ENCODE results near the gene FHOD3.
A peak's percentile ranks its signal among the peaks of the same experiment; 100 is the strongest.

FHOD3 gene

GRCh38 chr18:36295880-36296301, 1.6 kb upstream of the FHOD3 start:
- Histone ChIP-seq H3K36me3 (ENCODE audit: insufficient read depth, low read length) (no peaks in the 10 kb centered on the region), H3K9ac (ENCODE audit: low read depth, low read length) (no peak overlapping the region), H3K27me3 (ENCODE audit: insufficient read depth, low read length) (peaks cover 57% of the 10 kb centered on the region), H3K27ac (ENCODE audit: low read depth, low read length) (no peak overlapping the region), H3K9me3 (ENCODE audit: insufficient read depth, low read depth, low read length) (no peaks in the 10 kb centered on the region), H3K4me3 (ENCODE audit: low read length) (peak overlapping the region; percentile 31), H3K4me1 (ENCODE audit: insufficient read depth, low read length) (0 out of 2 replicates have a peak, but pooled peaks cover 6% of the 10 kb centered on the region)
- 25% methylated on average over 21 of the region's 21 CpGs for WGBS

GRCh38 chr18:36296650-36297416, 680 bp upstream of the FHOD3 start:
- 0 out of 2 replicates have a peak, but pooled peaks cover 6% of the 10 kb centered on the region for H3K4me1 ChIP-seq (ENCODE audit: insufficient read depth, low read length)
- H3K27me3 ChIP-seq (ENCODE audit: insufficient read depth, low read length), result peaks cover 57% of the 10 kb centered on the region
- no peaks in the 10 kb centered on the region for H3K9me3 ChIP-seq (ENCODE audit: insufficient read depth, low read depth, low read length)
- H3K36me3 ChIP-seq (ENCODE audit: insufficient read depth, low read length), result no peaks in the 10 kb centered on the region
- WGBS, result under 1% methylated on average over 47 of the region's 47 CpGs
- peak overlapping the region; percentile 41 for H3K9ac ChIP-seq (ENCODE audit: low read depth, low read length)
- peak overlapping the region; percentile 65 for H3K4me3 ChIP-seq (ENCODE audit: low read length)
- no peak overlapping the region for H3K27ac ChIP-seq (ENCODE audit: low read depth, low read length)

DNA sequence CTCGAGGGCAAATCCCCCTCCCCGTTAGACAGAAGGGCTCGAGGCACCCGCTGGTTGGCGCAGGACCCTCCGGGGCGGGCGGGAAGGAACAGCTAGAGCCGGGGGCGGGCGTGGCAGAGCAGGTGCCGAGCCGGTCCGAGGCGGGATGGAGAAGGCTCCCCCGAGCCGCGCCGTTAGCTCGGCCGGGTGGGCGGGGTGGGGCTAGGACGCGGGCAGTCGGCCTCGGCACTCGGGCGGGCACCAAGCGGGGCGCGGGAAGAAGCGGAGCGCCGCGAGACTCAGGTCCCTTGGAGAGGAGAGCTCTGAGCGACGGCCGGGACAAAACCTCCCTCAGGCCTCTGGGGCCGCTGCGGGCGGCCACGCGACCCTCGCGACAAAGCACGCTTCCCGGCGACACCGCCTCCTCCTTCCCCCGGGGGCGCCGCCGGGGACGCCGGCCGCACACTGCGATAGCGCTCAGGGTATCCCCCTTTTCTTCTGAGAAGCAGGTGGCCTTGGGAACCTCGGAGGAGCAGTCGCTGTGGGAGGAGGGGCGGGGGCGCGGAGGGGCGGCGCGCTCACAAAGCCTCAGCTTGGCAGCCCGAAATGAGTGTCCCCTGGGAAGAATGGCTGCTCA, 721 bp downstream of the FHOD3 start:
- H3K9me3 ChIP-seq (ENCODE audit: insufficient read depth, low read depth, low read length), result no peaks in the 10 kb centered on the region
- H3K4me3 ChIP-seq (ENCODE audit: low read length), result peak overlapping the region; percentile 65
- no peak overlapping the region for H3K27ac ChIP-seq (ENCODE audit: low read depth, low read length)
- no peaks in the 10 kb centered on the region for H3K36me3 ChIP-seq (ENCODE audit: insufficient read depth, low read length)
- WGBS, result under 1% methylated on average over 67 of the region's 67 CpGs
- H3K27me3 ChIP-seq (ENCODE audit: insufficient read depth, low read length), result peaks cover 51% of the 10 kb centered on the region
- H3K4me1 ChIP-seq (ENCODE audit: insufficient read depth, low read length), result 0 out of 2 replicates have a peak, but pooled peaks cover 9% of the 10 kb centered on the region
- H3K9ac ChIP-seq (ENCODE audit: low read depth, low read length), result peak overlapping the region; percentile 73

DNA sequence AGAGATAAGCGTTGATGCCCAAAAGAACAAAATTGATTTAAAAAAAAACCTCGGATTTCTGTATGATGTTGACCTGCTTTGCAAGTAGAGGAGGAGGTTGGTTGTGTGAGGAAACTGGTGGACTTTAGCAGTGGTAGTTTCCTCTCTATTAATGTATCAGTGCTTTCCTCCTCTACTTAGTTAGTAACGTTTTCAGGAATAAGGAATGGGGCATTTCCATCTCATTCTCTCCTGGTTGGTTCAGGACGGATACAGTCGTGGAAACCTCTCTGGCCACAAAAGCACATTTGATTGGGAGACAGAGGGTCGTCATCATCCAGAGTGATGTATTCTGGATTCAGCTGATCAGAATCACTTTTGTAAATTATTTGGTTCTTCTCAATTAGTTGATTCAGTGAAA, 1.5 kb downstream of the FHOD3 start:
- H3K4me3 ChIP-seq (ENCODE audit: low read length), result peak overlapping the region; percentile 65
- 88% methylated on average over 6 of the region's 6 CpGs for WGBS
- H3K4me1 ChIP-seq (ENCODE audit: insufficient read depth, low read length), result 0 out of 2 replicates have a peak, but pooled peaks cover 12% of the 10 kb centered on the region
- peaks cover 43% of the 10 kb centered on the region for H3K27me3 ChIP-seq (ENCODE audit: insufficient read depth, low read length)
- H3K9ac ChIP-seq (ENCODE audit: low read depth, low read length), result no peak overlapping the region
- H3K36me3 ChIP-seq (ENCODE audit: insufficient read depth, low read length), result no peaks in the 10 kb centered on the region
- no peak overlapping the region for H3K27ac ChIP-seq (ENCODE audit: low read depth, low read length)
- no peaks in the 10 kb centered on the region for H3K9me3 ChIP-seq (ENCODE audit: insufficient read depth, low read depth, low read length)

GRCh38 chr18:36300211-36300610, 2.7 kb downstream of the FHOD3 start:
- H3K36me3 ChIP-seq (ENCODE audit: insufficient read depth, low read length), result no peaks in the 10 kb centered on the region
- H3K27me3 ChIP-seq (ENCODE audit: insufficient read depth, low read length), result peaks cover 31% of the 10 kb centered on the region
- no peaks in the 10 kb centered on the region for H3K9me3 ChIP-seq (ENCODE audit: insufficient read depth, low read depth, low read length)
- H3K4me3 ChIP-seq (ENCODE audit: low read length), result no peak overlapping the region
- no peak overlapping the region for H3K9ac ChIP-seq (ENCODE audit: low read depth, low read length)
- H3K27ac ChIP-seq (ENCODE audit: low read depth, low read length), result no peak overlapping the region
- 93% methylated on average over 6 of the region's 6 CpGs for WGBS
- H3K4me1 ChIP-seq (ENCODE audit: insufficient read depth, low read length), result 0 out of 2 replicates have a peak, but pooled peaks cover 12% of the 10 kb centered on the region

DNA sequence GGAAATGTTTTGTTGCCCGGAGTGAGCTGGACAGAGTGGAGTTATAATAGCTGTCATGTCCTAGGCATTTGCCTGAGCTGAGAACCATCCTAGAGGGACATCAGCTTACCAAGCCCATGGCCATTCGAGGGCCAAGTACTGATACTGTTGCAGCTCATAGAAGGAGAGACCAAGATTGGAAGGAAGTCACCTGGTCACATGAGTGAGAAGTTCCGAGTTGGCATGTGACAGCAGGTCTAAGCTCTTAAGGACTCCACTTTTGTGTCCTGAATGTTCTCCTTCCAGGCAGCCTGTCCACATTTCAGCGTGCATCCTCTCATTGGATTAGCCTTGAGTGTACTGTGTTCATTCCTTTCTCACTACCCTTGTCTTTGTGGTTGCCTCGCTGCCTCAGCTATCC, 4.4 kb downstream of the FHOD3 start:
- H3K27ac ChIP-seq (ENCODE audit: low read depth, low read length), result no peak overlapping the region
- 0 out of 2 replicates have a peak, but pooled peaks cover 9% of the 10 kb centered on the region for H3K4me1 ChIP-seq (ENCODE audit: insufficient read depth, low read length)
- 91% methylated on average over 5 of the region's 5 CpGs for WGBS
- H3K27me3 ChIP-seq (ENCODE audit: insufficient read depth, low read length), result peaks cover 19% of the 10 kb centered on the region
- H3K4me3 ChIP-seq (ENCODE audit: low read length), result no peak overlapping the region
- H3K9me3 ChIP-seq (ENCODE audit: insufficient read depth, low read depth, low read length), result no peaks in the 10 kb centered on the region
- no peak overlapping the region for H3K9ac ChIP-seq (ENCODE audit: low read depth, low read length)
- no peaks in the 10 kb centered on the region for H3K36me3 ChIP-seq (ENCODE audit: insufficient read depth, low read length)

GRCh38 chr18:36302676-36303075, 5.2 kb downstream of the FHOD3 start:
- H3K36me3 ChIP-seq (ENCODE audit: insufficient read depth, low read length), result no peaks in the 10 kb centered on the region
- H3K4me3 ChIP-seq (ENCODE audit: low read length), result no peak overlapping the region
- H3K9ac ChIP-seq (ENCODE audit: low read depth, low read length), result no peak overlapping the region
- no peaks in the 10 kb centered on the region for H3K9me3 ChIP-seq (ENCODE audit: insufficient read depth, low read depth, low read length)
- 0 out of 2 replicates have a peak, but pooled peaks cover 9% of the 10 kb centered on the region for H3K4me1 ChIP-seq (ENCODE audit: insufficient read depth, low read length)
- peaks cover 19% of the 10 kb centered on the region for H3K27me3 ChIP-seq (ENCODE audit: insufficient read depth, low read length)
- WGBS, result 99% methylated on average over 2 of the region's 2 CpGs
- no peak overlapping the region for H3K27ac ChIP-seq (ENCODE audit: low read depth, low read length)

GRCh38 chr18:36303211-36303844, 5.8 kb downstream of the FHOD3 start:
- H3K27ac ChIP-seq (ENCODE audit: low read depth, low read length), result no peak overlapping the region
- no peak overlapping the region for H3K9ac ChIP-seq (ENCODE audit: low read depth, low read length)
- no peaks in the 10 kb centered on the region for H3K36me3 ChIP-seq (ENCODE audit: insufficient read depth, low read length)
- H3K27me3 ChIP-seq (ENCODE audit: insufficient read depth, low read length), result peaks cover 19% of the 10 kb centered on the region
- H3K4me1 ChIP-seq (ENCODE audit: insufficient read depth, low read length), result 0 out of 2 replicates have a peak, but pooled peaks cover 9% of the 10 kb centered on the region
- 85% methylated on average over 6 of the region's 6 CpGs for WGBS
- no peaks in the 10 kb centered on the region for H3K9me3 ChIP-seq (ENCODE audit: insufficient read depth, low read depth, low read length)
- no peak overlapping the region for H3K4me3 ChIP-seq (ENCODE audit: low read length)

DNA sequence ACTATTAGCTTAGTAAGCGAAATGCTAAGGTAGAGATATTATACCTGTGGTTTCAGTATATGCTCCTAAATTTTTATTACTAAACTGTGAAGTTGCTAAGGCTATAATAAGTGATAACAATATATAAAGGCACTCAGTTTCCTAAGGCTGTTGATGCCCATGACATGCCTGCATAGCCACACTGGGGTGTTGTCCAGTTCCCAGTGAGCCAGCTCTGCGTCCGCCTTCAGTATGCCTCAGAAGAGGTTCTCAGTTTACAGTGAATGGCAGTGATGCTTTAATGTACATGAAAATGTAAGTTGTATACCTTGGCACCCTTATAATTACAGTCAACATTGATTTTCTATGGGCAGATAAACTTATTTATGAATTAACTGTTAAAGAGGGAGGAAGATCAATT, 7.2 kb downstream of the FHOD3 start:
- H3K27me3 ChIP-seq (ENCODE audit: insufficient read depth, low read length), result peaks cover 6% of the 10 kb centered on the region
- no peak overlapping the region for H3K27ac ChIP-seq (ENCODE audit: low read depth, low read length)
- no peak overlapping the region for H3K9ac ChIP-seq (ENCODE audit: low read depth, low read length)
- peaks cover 12% of the 10 kb centered on the region; the same call in 1 of the 2 replicates for H3K4me1 ChIP-seq (ENCODE audit: insufficient read depth, low read length)
- H3K4me3 ChIP-seq (ENCODE audit: low read length), result no peak overlapping the region
- no peaks in the 10 kb centered on the region for H3K36me3 ChIP-seq (ENCODE audit: insufficient read depth, low read length)
- H3K9me3 ChIP-seq (ENCODE audit: insufficient read depth, low read depth, low read length), result no peaks in the 10 kb centered on the region
- WGBS, result 91% methylated on average over 2 of the region's 3 CpGs

DNA sequence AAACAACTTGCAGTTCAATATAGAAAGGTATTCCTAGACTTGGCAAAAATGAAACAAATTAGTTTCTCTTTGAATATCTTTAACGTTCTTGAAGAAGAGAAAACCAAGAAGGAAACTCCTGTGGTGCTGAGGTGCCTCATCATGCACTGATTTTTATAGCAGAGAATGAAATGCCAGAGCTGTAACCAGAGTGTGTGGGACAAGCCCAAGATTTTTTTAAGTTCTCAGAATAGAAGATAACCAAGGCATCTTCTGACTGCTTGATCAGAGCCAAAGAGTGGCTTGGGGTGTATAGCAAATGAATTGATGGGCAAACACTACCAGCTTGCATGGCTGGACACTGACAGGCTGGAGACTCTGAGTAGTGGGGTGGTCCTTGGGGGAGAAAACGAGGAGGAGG, 7.9 kb downstream of the FHOD3 start:
- no peaks in the 10 kb centered on the region for H3K27me3 ChIP-seq (ENCODE audit: insufficient read depth, low read length)
- 95% methylated on average over 2 of the region's 2 CpGs for WGBS
- H3K9me3 ChIP-seq (ENCODE audit: insufficient read depth, low read depth, low read length), result no peaks in the 10 kb centered on the region
- no peaks in the 10 kb centered on the region for H3K36me3 ChIP-seq (ENCODE audit: insufficient read depth, low read length)
- peaks cover 16% of the 10 kb centered on the region; the same call in 1 of the 2 replicates for H3K4me1 ChIP-seq (ENCODE audit: insufficient read depth, low read length)
- H3K27ac ChIP-seq (ENCODE audit: low read depth, low read length), result no peak overlapping the region
- H3K9ac ChIP-seq (ENCODE audit: low read depth, low read length), result no peak overlapping the region
- H3K4me3 ChIP-seq (ENCODE audit: low read length), result no peak overlapping the region

GRCh38 chr18:36307513-36307912, 10.0 kb downstream of the FHOD3 start:
- Histone ChIP-seq H3K4me3 (ENCODE audit: low read length) (no peak overlapping the region), H3K9me3 (ENCODE audit: insufficient read depth, low read depth, low read length) (no peaks in the 10 kb centered on the region), H3K27me3 (ENCODE audit: insufficient read depth, low read length) (no peaks in the 10 kb centered on the region), H3K36me3 (ENCODE audit: insufficient read depth, low read length) (no peaks in the 10 kb centered on the region), H3K27ac (ENCODE audit: low read depth, low read length) (no peak overlapping the region), H3K4me1 (ENCODE audit: insufficient read depth, low read length) (peaks cover 16% of the 10 kb centered on the region; the same call in 1 of the 2 replicates), H3K9ac (ENCODE audit: low read depth, low read length) (no peak overlapping the region)

Data from HUES64 (cell line).